A673 (cell line): ENCODE results near the gene A4GALT.

Experiments
- EZH2 ChIP-seq: fragments of 200-600 bp; sonication (generic); IDR thresholded peaks from 2 replicates; pipeline ENCODE4 v1.6.1; 2017; ENCODE audit warnings: borderline replicate concordance, low read depth, mild to moderate bottlenecking, mixed read lengths, antibody characterized with exemption, low read length; ENCODE audit not compliant: poor library complexity, severe bottlenecking
- TF ChIP-seq, protein P1 (sequence below): fragments of 300-800, 200-600 bp; sonication (generic); conservative IDR thresholded peaks from 2 replicates; pipeline ENCODE4 v1.5.1; 2017; ENCODE audit warnings: low read depth, mild to moderate bottlenecking, antibody characterized with exemption, low read length, moderate library complexity, mixed read lengths

DNA sequence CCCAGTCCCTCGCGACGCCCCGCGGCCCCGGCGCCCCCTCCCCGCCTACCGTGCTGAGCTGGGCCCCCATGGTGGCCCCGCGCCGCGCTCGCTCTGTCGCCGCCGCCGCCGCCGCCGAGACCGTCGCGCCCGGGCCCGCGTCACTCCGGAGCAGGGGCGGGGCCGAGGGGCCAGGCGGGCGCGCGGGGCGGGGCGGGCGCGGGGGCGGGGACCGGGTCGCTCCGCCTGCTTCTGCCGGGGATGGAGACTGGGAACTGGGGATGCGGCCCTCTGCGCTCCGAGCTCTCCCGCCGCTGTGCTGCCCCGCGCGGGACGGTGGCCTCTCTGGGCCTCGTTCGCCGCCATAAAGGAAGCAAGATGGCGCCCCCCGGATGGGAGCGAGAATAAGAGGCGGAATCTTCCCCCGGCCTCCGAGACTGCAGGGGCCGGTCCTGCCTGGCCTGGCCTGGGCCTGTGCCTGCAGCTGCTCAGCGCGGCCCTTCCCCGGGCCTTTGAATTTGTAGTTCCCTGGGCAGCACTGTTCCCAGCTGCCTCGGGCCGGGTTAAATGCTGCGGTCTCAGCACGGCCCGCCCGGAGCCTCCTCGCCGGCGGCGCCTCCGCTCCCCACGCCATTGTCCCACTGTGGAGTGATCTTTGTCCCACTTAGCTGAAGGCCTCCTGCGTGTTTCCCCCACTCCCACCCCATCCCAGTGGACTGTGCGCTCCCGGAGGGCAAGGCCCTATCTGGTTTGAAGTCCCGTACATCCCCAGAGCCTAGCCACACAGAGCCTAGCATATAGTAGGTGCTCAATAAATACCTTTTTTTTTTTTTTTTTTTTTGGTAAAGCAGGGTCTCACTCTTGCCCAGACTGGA lies 71.2 kb downstream of the A4GALT start, which contains the start of gene CYB5R3:
- TF ChIP-seq, protein P1, sequence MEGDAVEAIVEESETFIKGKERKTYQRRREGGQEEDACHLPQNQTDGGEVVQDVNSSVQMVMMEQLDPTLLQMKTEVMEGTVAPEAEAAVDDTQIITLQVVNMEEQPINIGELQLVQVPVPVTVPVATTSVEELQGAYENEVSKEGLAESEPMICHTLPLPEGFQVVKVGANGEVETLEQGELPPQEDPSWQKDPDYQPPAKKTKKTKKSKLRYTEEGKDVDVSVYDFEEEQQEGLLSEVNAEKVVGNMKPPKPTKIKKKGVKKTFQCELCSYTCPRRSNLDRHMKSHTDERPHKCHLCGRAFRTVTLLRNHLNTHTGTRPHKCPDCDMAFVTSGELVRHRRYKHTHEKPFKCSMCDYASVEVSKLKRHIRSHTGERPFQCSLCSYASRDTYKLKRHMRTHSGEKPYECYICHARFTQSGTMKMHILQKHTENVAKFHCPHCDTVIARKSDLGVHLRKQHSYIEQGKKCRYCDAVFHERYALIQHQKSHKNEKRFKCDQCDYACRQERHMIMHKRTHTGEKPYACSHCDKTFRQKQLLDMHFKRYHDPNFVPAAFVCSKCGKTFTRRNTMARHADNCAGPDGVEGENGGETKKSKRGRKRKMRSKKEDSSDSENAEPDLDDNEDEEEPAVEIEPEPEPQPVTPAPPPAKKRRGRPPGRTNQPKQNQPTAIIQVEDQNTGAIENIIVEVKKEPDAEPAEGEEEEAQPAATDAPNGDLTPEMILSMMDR = no peak
- no peak for TF ChIP-seq EZH2
